H1 (cell line): ENCODE measurements around the gene PCNP. TPM values are rescaled to one million over a fixed set of nuclear protein-coding genes. Genes with fewer than 3 reads are reported as not detected.

ENCODE experiments used
- CTCF ChIA-PET: fragments of 300-600 bp; sonication (Branson Sonifier 250); formaldehyde crosslinking; loops from one replicate; lab custom pipeline; 2021; ENCODE audit not compliant: partially characterized antibody; lab: Charles Lee
- POLR2A ChIA-PET: fragments of 300-600 bp; sonication (Branson Sonifier 250); formaldehyde crosslinking; loops from one replicate; lab custom pipeline; 2021; ENCODE audit warnings: inconsistent platforms; ENCODE audit not compliant: partially characterized antibody; lab: Charles Lee
- DNase-seq, 2 experiments: peaks; one replicate each; pipeline versions ENCODE4 v3.0.0 to v3.0.0-alpha.2; 2010 to 2022; ENCODE audit warnings: low spot score in 2 of 2, low read depth in 1 of 2, mixed read lengths in 1 of 2
- FAIRE-seq: peaks from 2 replicates; lab custom pipeline; 2011; peaks lifted over from hg19 to GRCh38; lab: Jason Lieb, UNC
- H2AFZ ChIP-seq: 2 replicates; pipeline ENCODE4 v1.8.1; 2012; ENCODE audit warnings: low read length, inconsistent platforms
- H2AK5ac ChIP-seq: 2 replicates; pipeline ENCODE4 v1.6.1; 2013; ENCODE audit warnings: low read depth, low read length
- H2BK120ac ChIP-seq: replicated peaks from 2 replicates; pipeline ENCODE3; 2013; ENCODE audit warnings: low read depth, low read length, inconsistent platforms
- H2BK12ac ChIP-seq: 2 replicates; pipeline ENCODE4 v1.6.1; 2013; ENCODE audit warnings: low read depth, low read length
- H2BK15ac ChIP-seq: 2 replicates; pipeline ENCODE4 v1.6.1; 2013; ENCODE audit warnings: low read length
- H2BK20ac ChIP-seq: 2 replicates; pipeline ENCODE4 v1.6.1; 2013; ENCODE audit warnings: low read length
- H2BK5ac ChIP-seq: 2 replicates; pipeline ENCODE4 v1.6.1; 2013; ENCODE audit warnings: low read depth, low read length
- H3K14ac ChIP-seq: 2 replicates; pipeline ENCODE4 v1.6.1; 2013; ENCODE audit warnings: inconsistent platforms; ENCODE audit not compliant: insufficient read length
- H3K18ac ChIP-seq: 2 replicates; pipeline ENCODE4 v1.6.1; 2013; ENCODE audit warnings: low read length; ENCODE audit errors: extremely low read depth
- H3K23ac ChIP-seq: 2 replicates; pipeline ENCODE4 v1.6.1; 2013; ENCODE audit warnings: inconsistent platforms; ENCODE audit not compliant: insufficient read length
- H3K23me2 ChIP-seq: 2 replicates; pipeline ENCODE4 v1.6.1; 2013; ENCODE audit warnings: low read depth, low read length
- H3K27ac ChIP-seq: 2 replicates; pipeline ENCODE4 v1.6.1; 2011; ENCODE audit warnings: low read depth, low read length, inconsistent platforms
- H3K27me3 ChIP-seq, 4 experiments: replicated peaks in 1 of 4; 1 replicate in 1 of 4; 2 replicates in 3 of 4; pipeline versions ENCODE4 v1.6.1 to v1.8.1; 2011 to 2013; ENCODE audit warnings: low read length in 3 of 4, mild to moderate bottlenecking in 3 of 4, inconsistent platforms in 2 of 4, mixed read lengths in 2 of 4, moderate library complexity in 1 of 4; ENCODE audit not compliant: control insufficient read depth in 3 of 4, insufficient read depth in 3 of 4; ENCODE audit errors: extremely low read depth in 1 of 4
- H3K36me3 ChIP-seq, 4 experiments: 2 replicates each; pipeline versions ENCODE4 v1.6.1 to v1.8.1; 2011 to 2013; ENCODE audit warnings: mild to moderate bottlenecking in 4 of 4, low read length in 3 of 4, moderate library complexity in 2 of 4, control low read depth in 1 of 4, inconsistent platforms in 1 of 4; ENCODE audit not compliant: insufficient read depth in 4 of 4, control insufficient read depth in 2 of 4
- H3K4ac ChIP-seq: replicated peaks from 2 replicates; pipeline ENCODE3; 2013; ENCODE audit warnings: low read length, low read depth, mixed read lengths, inconsistent platforms; ENCODE audit not compliant: insufficient read length
- H3K4me1 ChIP-seq, 4 experiments: replicated peaks in 1 of 4; 1 replicate in 1 of 4; 2 replicates in 3 of 4; pipeline versions ENCODE4 v1.6.1 to v1.8.1; 2011 to 2013; ENCODE audit warnings: low read length in 3 of 4, inconsistent platforms in 2 of 4, mixed read lengths in 1 of 4; ENCODE audit not compliant: insufficient read depth in 4 of 4, control insufficient read depth in 3 of 4
- H3K4me2 ChIP-seq, 2 experiments: 2 replicates each; pipeline versions ENCODE4 v1.6.1 to v1.8.1; 2011 to 2013; ENCODE audit warnings: low read depth in 2 of 2, low read length in 2 of 2, control low read depth in 1 of 2, inconsistent platforms in 1 of 2, mild to moderate bottlenecking in 1 of 2; ENCODE audit not compliant: insufficient read depth in 1 of 2
- H3K4me3 ChIP-seq, 4 experiments: fragments of 200-600, 300-600 bp in 1 of 4; sonication (generic), shearing (Covaris generic), sonication (Bioruptor Twin) in 1 of 4; 2 replicates each; pipeline versions ENCODE4 v1.5.1 to v1.8.1; 2011 to 2016; ENCODE audit warnings: low read length in 4 of 4, low read depth in 3 of 4, control low read depth in 2 of 4, inconsistent platforms in 2 of 4, mild to moderate bottlenecking in 2 of 4, mixed read lengths in 1 of 4, moderate library complexity in 1 of 4; ENCODE audit not compliant: insufficient read depth in 2 of 4; ENCODE audit errors: extremely low read depth in 1 of 4
- H3K56ac ChIP-seq: replicated peaks from 2 replicates; pipeline ENCODE3; 2013; ENCODE audit warnings: low read depth, mild to moderate bottlenecking, mixed read lengths, low read length, inconsistent platforms; ENCODE audit not compliant: insufficient read length
- H3K79me1 ChIP-seq: 2 replicates; pipeline ENCODE4 v1.6.1; 2013; ENCODE audit warnings: low read depth, low read length, control low read depth
- H3K79me2 ChIP-seq, 2 experiments: 2 replicates each; pipeline versions ENCODE4 v1.6.1 to v1.8.1; 2012 to 2013; ENCODE audit warnings: low read length in 2 of 2, mild to moderate bottlenecking in 2 of 2, inconsistent platforms in 1 of 2; ENCODE audit not compliant: insufficient read depth in 2 of 2, control insufficient read depth in 1 of 2
- H3K9ac ChIP-seq, 4 experiments: replicated peaks in 1 of 4; 1 replicate in 1 of 4; 2 replicates in 3 of 4; pipeline versions ENCODE4 v1.6.1 to v1.8.1; 2011 to 2013; ENCODE audit warnings: low read depth in 3 of 4, low read length in 3 of 4, control low read depth in 2 of 4, mild to moderate bottlenecking in 2 of 4, moderate library complexity in 2 of 4, inconsistent platforms in 1 of 4; ENCODE audit errors: extremely low read depth in 1 of 4
- H3K9me3 ChIP-seq, 2 experiments: 2 replicates each; pipeline versions ENCODE4 v1.6.1 to v1.8.1; 2012 to 2013; ENCODE audit warnings: mild to moderate bottlenecking in 2 of 2, moderate library complexity in 2 of 2, control low read depth in 1 of 2, inconsistent platforms in 1 of 2, low read depth in 1 of 2, low read length in 1 of 2, mixed read lengths in 1 of 2; ENCODE audit not compliant: insufficient read depth in 2 of 2
- H4K20me1 ChIP-seq, 2 experiments: replicated peaks in 1 of 2; 2 replicates each; pipeline versions ENCODE3 to v1.8.1; 2011 to 2013; ENCODE audit warnings: inconsistent platforms in 2 of 2, low read length in 2 of 2, mild to moderate bottlenecking in 1 of 2; ENCODE audit not compliant: insufficient read depth in 2 of 2, control insufficient read depth in 1 of 2
- H4K5ac ChIP-seq: 2 replicates; pipeline ENCODE4 v1.6.1; 2013; ENCODE audit warnings: low read length, low read depth, mixed read lengths, inconsistent platforms; ENCODE audit not compliant: insufficient read length
- H4K8ac ChIP-seq: 2 replicates; pipeline ENCODE4 v1.8.0; 2013; ENCODE audit warnings: mild to moderate bottlenecking, moderate library complexity, low read length, inconsistent platforms; ENCODE audit not compliant: insufficient read depth; ENCODE audit errors: extremely low read depth
- H4K91ac ChIP-seq: replicated peaks from 2 replicates; pipeline ENCODE3; 2013; ENCODE audit warnings: low read length, mixed read lengths, inconsistent platforms; ENCODE audit not compliant: insufficient read length
- ATF2 ChIP-seq: IDR thresholded peaks from 2 replicates; pipeline ENCODE4 v1.6.1; 2012; ENCODE audit warnings: low read length, inconsistent platforms
- EGR1 ChIP-seq: IDR thresholded peaks from 2 replicates; pipeline ENCODE4 v1.6.1; 2011; ENCODE audit warnings: low read depth, low read length, borderline replicate concordance
- EZH2 ChIP-seq: fragments of 200-600 bp; sonication (generic); IDR thresholded peaks from 2 replicates; pipeline ENCODE4 v1.7.1; 2012; ENCODE audit warnings: low read depth, mild to moderate bottlenecking, moderate library complexity, low read length, inconsistent platforms; ENCODE audit not compliant: severe bottlenecking
- JUND ChIP-seq: IDR thresholded peaks from 2 replicates; pipeline ENCODE4 v1.6.1; 2011; ENCODE audit warnings: mild to moderate bottlenecking, improper control_type of control experiment, low read length
- KDM4A ChIP-seq: IDR thresholded peaks from one replicate; pipeline ENCODE4 v1.7.1; 2012; ENCODE audit warnings: low read depth, mild to moderate bottlenecking, moderate library complexity, low read length, inconsistent platforms; ENCODE audit not compliant: severe bottlenecking
- KDM5A ChIP-seq: fragments of 200-600 bp; IDR thresholded peaks from 2 replicates; pipeline ENCODE4 v1.7.1; 2012; ENCODE audit warnings: mild to moderate bottlenecking, low read length, inconsistent platforms, mixed read lengths
- NRF1 ChIP-seq: IDR thresholded peaks from 2 replicates; pipeline ENCODE4 v1.6.1; 2011; ENCODE audit warnings: mild to moderate bottlenecking, low read depth, low read length, improper control_type of control experiment
- POU5F1 ChIP-seq: IDR thresholded peaks from 2 replicates; pipeline ENCODE4 v1.6.1; 2011; ENCODE audit warnings: low read depth, mild to moderate bottlenecking, low read length, moderate library complexity
- RFX5 ChIP-seq: IDR thresholded peaks from 2 replicates; pipeline ENCODE4 v1.6.1; 2011; ENCODE audit warnings: low read depth, low read length, improper control_type of control experiment, borderline replicate concordance
- SIRT6 ChIP-seq: IDR thresholded peaks from one replicate; pipeline ENCODE4 v1.7.1; 2012; ENCODE audit warnings: low read length, inconsistent platforms
- SRF ChIP-seq: IDR thresholded peaks from 2 replicates; pipeline ENCODE4 v1.6.1; 2011; ENCODE audit warnings: mild to moderate bottlenecking, low read depth, low read length, moderate library complexity
- SUZ12 ChIP-seq: fragments of 200-600 bp; sonication (generic); IDR thresholded peaks from 2 replicates; pipeline ENCODE4 v1.6.1; 2012; ENCODE audit warnings: mild to moderate bottlenecking, inconsistent platforms, low read length, moderate library complexity, mixed read lengths
- ZNF274 ChIP-seq: IDR thresholded peaks from 2 replicates; pipeline ENCODE4 v1.7.0; 2012; ENCODE audit warnings: low read length, borderline replicate concordance; ENCODE audit errors: extremely low read depth
- WGBS, 2 experiments: shearing (Covaris generic) in 1 of 2; methylation state at CpG; one replicate each; pipeline versions ENCODE4 v1.1.6 to v1.1.7; 2013 to 2015; ENCODE audit warnings: low lambda C conversion rate in 2 of 2, mixed read lengths in 2 of 2, inconsistent platforms in 1 of 2, low coverage in 1 of 2, missing lambda C conversion rate in 1 of 2; ENCODE audit not compliant: insufficient replicate concordance in 2 of 2, insufficient coverage in 1 of 2, insufficient read length in 1 of 2; ENCODE audit errors: extremely low coverage in 1 of 2, missing lambda C conversion rate in 1 of 2; 5-methylcytosine and 5-hydroxymethylcytosine counted together
- polyA plus RNA-seq, 7 experiments: library from polyadenylated mRNA; depleted of rRNA in 3 of 7; stranded (reverse) in 5 of 7; unstranded in 2 of 7; fragments of >200 nt in 5 of 7; fragments of 200-250 nt in 2 of 7; gene quantifications; 1 replicate in 5 of 7; 2 replicates in 1 of 7; 4 replicates in 1 of 7; pipeline versions ENCODE4 v1.2.1 to v1.2.3, GENCODE V29; 2011 to 2013; ENCODE audit warnings: missing spikeins in 2 of 7, mixed read lengths in 2 of 7
- total RNA-seq: library from RNA; stranded (reverse); fragmentation: NEBNext Ultra II Directional; extraction: Animal tissue kit (Norgen Biotek cat#: 25700); gene quantifications from 2 replicates; pipeline ENCODE4 v1.2.1, GENCODE V29; 2021

Gene PCNP
- total and polyA plus RNA-seq, 2 of the 8 experiments (the other 6 are each of a cell fraction or from before 2014, with no cell fraction given): 29.1 to 192 TPM

- WGBS, 2 experiments: 87% methylated on average over 3 of the region's 3 CpGs; no CpG with 5 or more reads in 1 of the 2 experiments
- TF ChIP-seq ZNF274 (no peak), KDM5A (no peak), EGR1 (no peak), NRF1 (no peak), SUZ12 (no peak), SRF (no peak), KDM4A (no peak), POU5F1 (no peak), SIRT6 (no peak), ATF2 (no peak), RFX5 (no peak), JUND (no peak), EZH2 (no peak)
These were observed 28.8 kb downstream of the PCNP start for GRCh38 chr3:101602731-101603130.

More at GRCh38 chr3:101602731-101603130, 28.8 kb downstream of the PCNP start:
- no peak overlapping the region for H3K4me3 ChIP-seq
- no peaks in the 10 kb centered on the region for H4K20me1 ChIP-seq
- H3K79me1 ChIP-seq: no peaks in the 10 kb centered on the region
- no peak overlapping the region for H3K18ac ChIP-seq
- H3K9me3 ChIP-seq: no peaks in the 10 kb centered on the region
- no peak overlapping the region for H3K9ac ChIP-seq
- no peaks in the 10 kb centered on the region for H3K36me3 ChIP-seq
- H2BK120ac ChIP-seq: no peak overlapping the region
- no peak overlapping the region for H3K4ac ChIP-seq
- no peaks in the 10 kb centered on the region for H3K23me2 ChIP-seq
- no peak overlapping the region for H3K27ac ChIP-seq
- no peak overlapping the region for H3K14ac ChIP-seq
- H2BK20ac ChIP-seq: no peak overlapping the region
- H2BK15ac ChIP-seq: no peak overlapping the region
- H4K5ac ChIP-seq: no peak overlapping the region
- H2AFZ ChIP-seq: no peak overlapping the region
- H3K23ac ChIP-seq: no peak overlapping the region
- H3K4me2 ChIP-seq: no peak overlapping the region
- H2BK12ac ChIP-seq: no peak overlapping the region
- H3K79me2 ChIP-seq: no peaks in the 10 kb centered on the region
- POLR2A ChIA-PET: no interaction called here
- 0 out of 7 replicates have a peak, but pooled peaks cover 0 to 2% (median 0%) of the 10 kb centered on the region in 4 experiments for H3K4me1 ChIP-seq
- H2BK5ac ChIP-seq: no peak overlapping the region
- no peak overlapping the region for H3K56ac ChIP-seq
- no peak overlapping the region for H2AK5ac ChIP-seq
- CTCF ChIA-PET: interaction anchor here (0.6 kb wide), 1 partner anchor 63 kb away, joined by 3 read pairs; no protein-coding TSS in a partner anchor
- no peaks in the 10 kb centered on the region for H3K27me3 ChIP-seq
- FAIRE-seq (no peak), DNase-seq (peak in 1 of 2 experiments; percentile 20)
- H4K91ac ChIP-seq: no peak overlapping the region
- H4K8ac ChIP-seq: no peak overlapping the region
